Stimulated activated CD4-positive, alpha-beta T cell treated with anti-CD3 and anti-CD28 coated beads, Interleukin-4, amount 100 ng/mL, for 4 hours (primary cell): Measurements from ENCODE around the gene MMP17.
A peak's percentile ranks its signal among the peaks of the same experiment; 100 is the strongest.

Experiments
- DNase-seq, 2 experiments: peaks; one replicate each; pipeline ENCODE4 v3.0.0-alpha.2; 2020

MMP17 gene

DNA sequence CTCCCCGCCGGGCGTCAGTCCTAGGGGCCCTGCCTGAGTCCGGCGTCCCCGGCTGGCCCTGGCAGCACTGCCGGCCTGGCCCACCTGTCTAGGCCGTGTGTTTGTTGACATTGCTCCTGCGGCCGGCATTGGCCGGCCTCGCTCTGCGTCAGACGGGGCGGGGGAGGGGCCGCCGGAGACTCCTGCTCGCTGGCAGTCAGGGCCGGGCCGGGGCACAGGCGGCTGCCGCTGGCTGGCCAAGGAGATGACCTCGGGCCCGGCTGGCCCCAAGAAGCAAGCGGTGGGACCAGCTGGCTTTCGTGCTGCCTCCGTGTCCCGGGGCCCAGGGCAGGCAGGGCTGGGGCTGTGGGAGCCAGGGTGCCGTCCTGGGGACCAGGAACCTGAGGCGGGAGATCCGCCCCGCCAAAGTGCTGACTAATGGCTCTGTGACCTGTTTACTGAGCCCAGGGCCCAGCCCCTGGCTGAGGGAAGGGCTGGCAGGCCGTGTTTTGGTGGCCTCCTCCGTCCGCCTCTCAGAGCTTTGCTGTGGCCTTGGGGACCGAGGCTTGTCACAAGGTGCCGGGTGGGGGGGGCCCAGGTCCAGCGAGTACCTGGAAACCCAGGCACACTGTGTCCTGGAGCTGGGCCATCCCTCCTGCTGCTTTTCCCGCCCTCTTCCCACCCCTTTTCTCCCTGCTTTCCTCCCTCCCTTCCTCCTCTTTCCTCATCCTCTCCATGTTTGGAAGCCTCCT lies 68.1 kb downstream of the MMP17 start:
- peak; percentile 42 to 65 for DNase-seq

- DNase-seq = no peak
These were observed 68.6 kb downstream of the MMP17 start for GRCh38 chr12:131896811-131897270.

DNA sequence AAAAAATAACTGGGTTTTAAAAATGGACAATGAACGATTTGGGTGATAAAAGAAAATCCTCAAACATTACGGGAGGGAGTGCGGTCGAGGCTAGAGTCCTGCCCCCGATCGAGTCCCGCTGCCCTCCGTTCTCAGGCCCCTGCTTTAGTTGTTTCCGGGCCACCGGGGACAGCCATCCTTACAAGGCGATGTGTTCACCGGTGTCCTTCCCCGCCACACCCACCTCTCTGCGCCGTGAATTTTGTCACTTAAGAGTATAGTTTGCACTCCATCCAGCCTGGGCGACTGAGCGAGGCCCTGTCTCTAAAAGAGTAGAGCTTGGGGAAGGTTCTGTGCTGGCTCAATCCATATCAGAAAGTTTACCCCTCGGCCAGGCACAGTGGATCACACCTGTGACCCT lies 69.1 kb downstream of the MMP17 start:
- DNase-seq = no peak

DNA sequence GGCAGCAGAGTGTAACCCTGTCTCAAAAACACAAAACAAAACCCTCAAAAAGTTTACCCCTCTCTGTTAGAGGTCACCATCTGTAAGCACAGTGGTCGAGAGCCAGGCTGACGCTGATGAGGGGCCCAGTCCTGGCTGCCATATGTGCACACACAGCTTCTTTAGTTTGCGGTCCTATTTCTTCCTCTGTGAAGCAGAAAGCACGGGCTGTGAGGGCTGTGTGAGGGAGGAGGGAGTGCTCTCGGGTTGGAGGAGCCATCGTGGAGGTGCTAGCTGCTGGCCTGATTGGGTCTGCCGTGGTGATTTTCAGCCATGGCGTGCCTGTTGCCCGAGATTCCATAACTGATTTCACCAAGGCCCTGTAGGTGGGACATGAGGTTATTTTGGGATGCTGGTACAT lies 69.7 kb downstream of the MMP17 start:
- DNase-seq = no peak

GRCh38 chr12:131900397-131900796 lies 72.2 kb downstream of the MMP17 start:
- DNase-seq = no peak
